22Rv1 (cell line): Measurements from ENCODE around the gene DPH1.

Experiments used
- CTCF ChIP-seq: fragments of 450-650 bp; IDR thresholded peaks from 2 replicates; pipeline ENCODE4 v1.5.1; 2017; ENCODE audit warnings: mild to moderate bottlenecking
- ZFX ChIP-seq: fragments of 450-650 bp; IDR thresholded peaks from 2 replicates; pipeline ENCODE4 v1.6.1; 2017; ENCODE audit warnings: antibody characterized with exemption, borderline replicate concordance

- TF ChIP-seq CTCF (peak; percentile 79), ZFX (no peak)
Measured at GRCh38 chr17:2030779-2031163, 818 bp downstream of the DPH1 start.
